Brain microvascular endothelial cell (primary cell): ENCODE data around the gene ZCCHC17.

Experiments used
- DNase-seq: peaks from one replicate; pipeline ENCODE4 v3.0.0-alpha.2; 2020
- H3K27ac ChIP-seq: fragments of 250-450 bp; sonication (Bioruptor Pico); 2 replicates; pipeline ENCODE4 v1.5.1; 2020; ENCODE audit warnings: mild to moderate bottlenecking, moderate library complexity
- H3K27me3 ChIP-seq: fragments of 250-450 bp; sonication (Bioruptor Pico); replicated peaks from 2 replicates; pipeline ENCODE4 v1.5.1; 2020; ENCODE audit warnings: mild to moderate bottlenecking
- H3K36me3 ChIP-seq: fragments of 250-450 bp; sonication (Bioruptor Pico); replicated peaks from 2 replicates; pipeline ENCODE4 v1.5.1; 2020; ENCODE audit warnings: mild to moderate bottlenecking
- H3K4me3 ChIP-seq: 2 replicates; pipeline ENCODE4 v1.5.1; 2011; ENCODE audit warnings: low read depth, mild to moderate bottlenecking, control low read depth, low read length, moderate library complexity
- in situ Hi-C: cut with HindIII; loops from 2 replicates; pipeline ENCODE4 v1.10.0; 2017; ENCODE audit warnings: low sequenced_read_pairs, low pct_ligation_motif_present
- TF ChIP-seq, protein P1 (sequence below): IDR thresholded peaks from 2 replicates; pipeline ENCODE4 v1.5.1; 2011; ENCODE audit warnings: low read depth, mild to moderate bottlenecking, moderate library complexity, low read length, control low read depth, inconsistent platforms; ENCODE audit errors: missing control alignments

The ZCCHC17 gene

DNA sequence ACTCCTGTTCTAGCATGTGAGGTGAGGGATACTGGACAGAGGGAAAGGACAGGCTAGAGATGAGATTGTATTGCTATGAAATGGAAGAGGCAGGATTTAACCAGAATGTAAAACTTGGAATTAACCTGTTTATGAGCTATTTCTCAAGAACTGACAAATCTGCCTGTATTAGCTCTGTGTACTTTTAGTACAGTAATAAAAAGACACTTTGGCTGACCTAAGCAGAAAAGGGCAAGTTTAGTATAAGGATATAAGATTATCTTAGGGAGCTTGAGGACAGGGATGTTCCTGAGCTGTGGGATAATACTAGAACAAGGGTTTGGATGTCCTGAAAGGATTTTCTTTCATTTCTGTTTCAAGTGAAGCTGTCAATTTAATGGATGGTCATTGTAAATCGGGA is 11.2 kb downstream of the ZCCHC17 start:
- no peak overlapping the region for H3K27ac ChIP-seq
- no peaks in the 10 kb centered on the region for H3K27me3 ChIP-seq
- in situ Hi-C loops = no loop called here
- H3K4me3 ChIP-seq = no peak overlapping the region
- peaks cover 22% of the 10 kb centered on the region for H3K36me3 ChIP-seq
- TF ChIP-seq, protein P1, sequence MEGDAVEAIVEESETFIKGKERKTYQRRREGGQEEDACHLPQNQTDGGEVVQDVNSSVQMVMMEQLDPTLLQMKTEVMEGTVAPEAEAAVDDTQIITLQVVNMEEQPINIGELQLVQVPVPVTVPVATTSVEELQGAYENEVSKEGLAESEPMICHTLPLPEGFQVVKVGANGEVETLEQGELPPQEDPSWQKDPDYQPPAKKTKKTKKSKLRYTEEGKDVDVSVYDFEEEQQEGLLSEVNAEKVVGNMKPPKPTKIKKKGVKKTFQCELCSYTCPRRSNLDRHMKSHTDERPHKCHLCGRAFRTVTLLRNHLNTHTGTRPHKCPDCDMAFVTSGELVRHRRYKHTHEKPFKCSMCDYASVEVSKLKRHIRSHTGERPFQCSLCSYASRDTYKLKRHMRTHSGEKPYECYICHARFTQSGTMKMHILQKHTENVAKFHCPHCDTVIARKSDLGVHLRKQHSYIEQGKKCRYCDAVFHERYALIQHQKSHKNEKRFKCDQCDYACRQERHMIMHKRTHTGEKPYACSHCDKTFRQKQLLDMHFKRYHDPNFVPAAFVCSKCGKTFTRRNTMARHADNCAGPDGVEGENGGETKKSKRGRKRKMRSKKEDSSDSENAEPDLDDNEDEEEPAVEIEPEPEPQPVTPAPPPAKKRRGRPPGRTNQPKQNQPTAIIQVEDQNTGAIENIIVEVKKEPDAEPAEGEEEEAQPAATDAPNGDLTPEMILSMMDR = no peak
- DNase-seq = no peak

DNA sequence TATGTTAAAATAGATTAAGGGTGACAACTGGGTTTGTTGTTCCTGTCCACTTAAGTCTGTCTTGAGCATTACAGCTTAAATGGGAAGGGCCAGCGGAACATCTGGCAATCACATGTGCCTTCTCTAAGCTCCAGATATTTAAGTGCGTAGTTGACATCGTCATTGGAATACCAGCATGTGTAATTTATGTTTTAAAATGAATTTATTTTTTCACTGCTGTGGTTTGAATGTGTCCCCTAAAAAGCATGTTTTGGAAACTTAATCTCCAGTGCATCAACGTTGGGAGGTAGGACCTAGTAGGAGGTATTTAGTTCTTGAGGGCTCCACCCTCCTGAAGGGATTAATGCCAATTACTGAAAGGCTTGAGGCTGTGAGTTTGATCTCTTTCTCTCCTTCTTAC is 13.4 kb downstream of the ZCCHC17 start:
- in situ Hi-C loops = no loop called here
- Histone ChIP-seq H3K27me3 (no peaks in the 10 kb centered on the region), H3K27ac (no peak overlapping the region), H3K36me3 (peaks cover 25% of the 10 kb centered on the region), H3K4me3 (no peak overlapping the region)
- no peak for DNase-seq
- TF ChIP-seq, protein P1 = no peak

DNA sequence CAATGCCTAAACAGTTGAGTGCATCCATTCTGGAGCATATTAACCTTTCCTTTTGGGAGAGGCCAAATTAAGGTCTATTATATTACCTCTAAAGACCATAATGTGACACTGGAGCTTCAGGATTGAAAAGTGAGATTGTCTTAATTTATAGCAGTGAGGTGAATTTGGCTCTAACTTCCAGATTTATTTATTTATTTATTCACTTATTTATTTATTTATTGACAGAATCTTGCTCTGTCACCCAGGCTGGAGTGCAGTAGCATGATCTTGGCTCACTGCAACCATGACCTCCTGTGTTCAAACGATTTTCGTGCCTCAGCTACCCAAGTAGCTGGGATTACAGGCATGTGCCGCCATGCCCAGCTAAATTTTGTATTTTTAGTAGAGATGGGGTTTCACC is 19.1 kb downstream of the ZCCHC17 start:
- Histone ChIP-seq H3K36me3 (peaks cover 30% of the 10 kb centered on the region), H3K27me3 (no peaks in the 10 kb centered on the region), H3K27ac (no peak overlapping the region), H3K4me3 (no peak overlapping the region)
- in situ Hi-C loops = no loop called here
- TF ChIP-seq, protein P1 = no peak
- DNase-seq = no peak

DNA sequence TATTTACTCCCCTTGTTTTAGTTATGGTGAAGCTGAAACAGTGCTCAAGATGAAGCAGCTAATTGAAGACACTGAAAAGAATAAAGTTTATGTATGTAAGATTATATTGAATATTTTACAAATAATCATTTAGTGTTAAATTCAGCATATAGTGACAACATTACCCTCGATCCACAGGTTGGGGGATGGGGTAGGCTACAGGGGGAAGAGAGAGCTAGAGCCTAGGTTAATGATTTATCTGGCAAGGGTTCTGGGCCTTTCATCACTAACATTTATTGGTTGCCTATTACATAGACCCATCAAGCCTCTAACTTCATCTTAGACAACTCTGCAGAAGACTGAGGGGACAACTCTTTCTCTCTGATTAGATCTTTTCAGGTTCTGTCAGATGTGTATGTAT is 21.3 kb downstream of the ZCCHC17 start:
- in situ Hi-C loops = no loop called here
- no peak overlapping the region for H3K4me3 ChIP-seq

DNA sequence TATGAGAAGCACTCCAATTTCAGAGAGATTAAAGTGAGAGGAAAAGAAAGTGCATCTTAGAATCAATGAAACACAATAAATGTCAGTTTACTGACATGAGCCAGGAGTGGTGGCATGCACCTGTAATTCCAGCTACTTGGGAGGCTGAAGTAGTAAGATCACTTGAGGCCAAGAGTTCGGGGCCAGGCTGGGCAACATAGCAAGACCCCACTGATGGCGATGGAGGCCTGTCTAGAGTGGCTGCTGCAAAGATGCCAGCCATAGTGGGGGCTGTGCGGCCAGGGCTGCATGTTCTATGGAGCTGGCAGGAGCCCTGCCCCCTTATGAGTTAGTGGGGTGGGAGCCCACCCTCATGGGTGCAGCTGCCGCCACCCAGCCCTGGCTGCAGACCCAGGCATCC is 27.3 kb downstream of the ZCCHC17 start:
- TF ChIP-seq, protein P1 = no peak
- Histone ChIP-seq H3K27ac (no peak overlapping the region), H3K36me3 (peaks cover 5% of the 10 kb centered on the region), H3K4me3 (no peak overlapping the region), H3K27me3 (no peaks in the 10 kb centered on the region)
- no peak for DNase-seq
- in situ Hi-C loops = no loop called here

More for the DNA sequence above, 21.3 kb downstream of the ZCCHC17 start:
- H3K27ac ChIP-seq = no peak overlapping the region
- TF ChIP-seq, protein P1 = no peak
- no peaks in the 10 kb centered on the region for H3K27me3 ChIP-seq
- no peak for DNase-seq
- H3K36me3 ChIP-seq = peaks cover 21% of the 10 kb centered on the region

DNA sequence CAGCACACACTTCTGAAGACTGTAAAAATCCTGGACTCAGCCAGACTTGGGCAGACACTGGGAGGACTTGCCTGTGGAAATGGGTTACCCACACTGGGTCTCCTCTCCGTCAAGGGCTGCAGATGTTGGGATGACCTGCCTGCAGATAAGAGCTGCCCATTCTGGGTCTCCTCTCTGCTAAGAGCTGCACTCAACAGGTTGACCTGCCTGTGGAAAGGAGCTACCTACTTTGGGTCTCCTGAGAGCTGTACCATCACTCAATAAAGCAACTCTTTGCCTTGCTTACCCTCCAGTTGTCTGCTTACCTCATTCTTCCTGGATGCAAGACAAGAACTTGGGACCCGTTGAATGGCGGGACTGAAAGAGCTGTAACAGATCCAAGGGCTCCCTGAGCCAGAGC is 28.2 kb downstream of the ZCCHC17 start:
- Histone ChIP-seq H3K4me3 (no peak overlapping the region), H3K27me3 (no peaks in the 10 kb centered on the region), H3K36me3 (peaks cover 5% of the 10 kb centered on the region), H3K27ac (no peak overlapping the region)
- TF ChIP-seq, protein P1 = no peak
- no peak for DNase-seq
- in situ Hi-C loops = no loop called here
